Upper lobe of right lung (tissue), 1 donor: ENCODE data around the gene SPIRE1. TPM values are rescaled to one million over a fixed set of nuclear protein-coding genes. Genes with fewer than 3 reads are reported as not detected.

Experiments
- ATAC-seq: fragments of 200-7000 bp; cut with Tn5 transposase; one replicate; pipeline ENCODE4 v1.9.1; 2020; ENCODE audit warnings: mild to moderate bottlenecking, moderate library complexity
- DNase-seq: peaks from one replicate; pipeline ENCODE4 v3.0.0-alpha.2; 2020
- H3K27ac ChIP-seq: fragments of 200-600 bp; one replicate; pipeline ENCODE4 v1.8.0; 2022
- H3K27me3 ChIP-seq: fragments of 200-600 bp; one replicate; pipeline ENCODE4 v1.8.0; 2022; ENCODE audit warnings: mild to moderate bottlenecking
- H3K36me3 ChIP-seq: fragments of 200-600 bp; one replicate; pipeline ENCODE4 v1.8.0; 2022
- H3K4me1 ChIP-seq: fragments of 200-600 bp; one replicate; pipeline ENCODE4 v1.8.0; 2022
- H3K4me3 ChIP-seq: fragments of 200-600 bp; one replicate; pipeline ENCODE4 v1.8.0; 2022; ENCODE audit warnings: mild to moderate bottlenecking
- H3K9me3 ChIP-seq: fragments of 200-600 bp; one replicate; pipeline ENCODE4 v1.8.0; 2022
- CTCF ChIP-seq: fragments of 200-600 bp; IDR thresholded peaks from one replicate; pipeline ENCODE4 v1.8.0; 2022; ENCODE audit warnings: antibody characterized with exemption
- intact Hi-C: fragments of 100-400 bp; cut with DNase I; formaldehyde crosslinking; loops from one replicate; pipeline ENCODE4 v1.11.0; 2022
- total RNA-seq: library from RNA; stranded (reverse); fragmentation: NEBNext Ultra II Directional; extraction: Animal tissue kit (Norgen Biotek cat#: 25700); gene quantifications from one replicate; pipeline ENCODE4 v1.2.1, GENCODE V29; 2021
- donor health status: DM: no; HTN: yes; CAD: no; lungs with severe emphysema.

Gene SPIRE1
- total RNA-seq, 1 donor from 2014 or later, result 48.2 TPM

- H3K27ac ChIP-seq, result no peak overlapping the region
- no peaks in the 10 kb centered on the region for H3K36me3 ChIP-seq
- peak; percentile 45 for DNase-seq
- H3K4me3 ChIP-seq, result no peak overlapping the region
- no peak for ATAC-seq
- no peaks in the 10 kb centered on the region for H3K9me3 ChIP-seq
- TF ChIP-seq CTCF, result no peak
- H3K27me3 ChIP-seq, result no peaks in the 10 kb centered on the region
- H3K4me1 ChIP-seq, result no peaks in the 10 kb centered on the region
- intact Hi-C loops, result no loop called here
Measured at GRCh38 chr18:12422936-12423335, 235.0 kb downstream of the SPIRE1 start.

- H3K9me3 ChIP-seq, result no peaks in the 10 kb centered on the region
- no peak overlapping the region for H3K4me3 ChIP-seq
- ATAC-seq (no peak), DNase-seq (no peak)
- H3K4me1 ChIP-seq, result no peaks in the 10 kb centered on the region
- no peaks in the 10 kb centered on the region for H3K36me3 ChIP-seq
- no peak for TF ChIP-seq CTCF
- no peaks in the 10 kb centered on the region for H3K27me3 ChIP-seq
- intact Hi-C loops, result no loop called here
- no peak overlapping the region for H3K27ac ChIP-seq
Measured at GRCh38 chr18:12421732-12422131, 236.2 kb downstream of the SPIRE1 start.

GRCh38 chr18:12420821-12421421 lies 237.0 kb downstream of the SPIRE1 start:
- ATAC-seq (peak; percentile 9), DNase-seq (no peak)
- Histone ChIP-seq H3K4me3 (peak overlapping the region; percentile 58), H3K36me3 (no peaks in the 10 kb centered on the region), H3K27me3 (no peaks in the 10 kb centered on the region), H3K9me3 (no peaks in the 10 kb centered on the region), H3K4me1 (no peaks in the 10 kb centered on the region), H3K27ac (no peak overlapping the region)
- no peak for TF ChIP-seq CTCF
- intact Hi-C loops, result no loop called here

- TF ChIP-seq CTCF, result no peak
- H3K9me3 ChIP-seq, result no peaks in the 10 kb centered on the region
- H3K4me1 ChIP-seq, result no peaks in the 10 kb centered on the region
- no peak overlapping the region for H3K27ac ChIP-seq
- no peak overlapping the region for H3K4me3 ChIP-seq
- H3K36me3 ChIP-seq, result no peaks in the 10 kb centered on the region
- intact Hi-C loops, result no loop called here
- no peak for ATAC-seq
- H3K27me3 ChIP-seq, result no peaks in the 10 kb centered on the region
- no peak for DNase-seq
Measured at GRCh38 chr18:12417687-12418086, 240.2 kb downstream of the SPIRE1 start.

GRCh38 chr18:12416098-12416729 lies 241.7 kb downstream of the SPIRE1 start:
- Histone ChIP-seq H3K4me3 (no peak overlapping the region), H3K9me3 (no peaks in the 10 kb centered on the region), H3K4me1 (no peaks in the 10 kb centered on the region), H3K36me3 (no peaks in the 10 kb centered on the region), H3K27me3 (no peaks in the 10 kb centered on the region), H3K27ac (peak overlapping the region; percentile 42)
- TF ChIP-seq CTCF, result no peak
- ATAC-seq (no peak), DNase-seq (no peak)
- intact Hi-C loops, result no loop called here
